GM12875 (cell line): ENCODE data around the gene NEUROD6.

ENCODE experiments used
- H3K4me3 ChIP-seq: one replicate; pipeline ENCODE4 v1.5.1; 2011; ENCODE audit warnings: low read depth, low read length, control low read depth
- CTCF ChIP-seq: IDR thresholded peaks from 2 replicates; pipeline ENCODE4 v1.5.1; 2011; ENCODE audit warnings: low read depth, mild to moderate bottlenecking, control low read depth, inconsistent platforms, low read length, moderate library complexity, borderline replicate concordance; ENCODE audit not compliant: insufficient read depth

Gene NEUROD6

GRCh38 chr7:31343516-31344305 lies 3.2 kb upstream of the NEUROD6 start:
- no peak for TF ChIP-seq CTCF
- no peak overlapping the region for H3K4me3 ChIP-seq

GRCh38 chr7:31341141-31341540 lies 615 bp upstream of the NEUROD6 start:
- TF ChIP-seq CTCF, result no peak
- H3K4me3 ChIP-seq, result no peak overlapping the region

GRCh38 chr7:31340051-31340450 lies 475 bp downstream of the NEUROD6 start:
- H3K4me3 ChIP-seq, result no peak overlapping the region
- TF ChIP-seq CTCF, result no peak

GRCh38 chr7:31338706-31339105 lies 1.8 kb downstream of the NEUROD6 start:
- TF ChIP-seq CTCF, result no peak
- no peak overlapping the region for H3K4me3 ChIP-seq

- no peak overlapping the region for H3K4me3 ChIP-seq
- TF ChIP-seq CTCF, result no peak
Measured at GRCh38 chr7:31337002-31337565, 3.4 kb downstream of the NEUROD6 start.

- no peak for TF ChIP-seq CTCF
- no peak overlapping the region for H3K4me3 ChIP-seq
Measured at GRCh38 chr7:31336202-31337001, 4.1 kb downstream of the NEUROD6 start.
